Frontal cortex (tissue), 4 donors: ENCODE measurements around the gene SSBP3. TPM values are rescaled to one million over a fixed set of nuclear protein-coding genes. Genes with fewer than 3 reads are reported as not detected.
"Not testable (repeated sequence)": the region's sequence is repeated elsewhere in the genome, so short reads cannot be mapped to it uniquely, and the experiment has no call there.

Experiments used
- DNase-seq, 2 donors: peaks; one replicate each; pipeline ENCODE4 v3.0.0; 2012; ENCODE audit warnings: low spot score in 2 of 2
- FAIRE-seq: peaks from 2 replicates; lab custom pipeline; 2012; peaks lifted over from hg19 to GRCh38; lab: Jason Lieb, UNC
- total RNA-seq: library from RNA; depleted of rRNA; stranded (reverse); fragments of >200 nt; gene quantifications from one replicate; pipeline ENCODE4 v1.2.3, GENCODE V29; 2014
- donor health status: control.
- donor health status: control.
- donor health status: control.

Gene SSBP3
- total RNA-seq, 1 donor from 2014 or later, result 39.1 TPM

DNA sequence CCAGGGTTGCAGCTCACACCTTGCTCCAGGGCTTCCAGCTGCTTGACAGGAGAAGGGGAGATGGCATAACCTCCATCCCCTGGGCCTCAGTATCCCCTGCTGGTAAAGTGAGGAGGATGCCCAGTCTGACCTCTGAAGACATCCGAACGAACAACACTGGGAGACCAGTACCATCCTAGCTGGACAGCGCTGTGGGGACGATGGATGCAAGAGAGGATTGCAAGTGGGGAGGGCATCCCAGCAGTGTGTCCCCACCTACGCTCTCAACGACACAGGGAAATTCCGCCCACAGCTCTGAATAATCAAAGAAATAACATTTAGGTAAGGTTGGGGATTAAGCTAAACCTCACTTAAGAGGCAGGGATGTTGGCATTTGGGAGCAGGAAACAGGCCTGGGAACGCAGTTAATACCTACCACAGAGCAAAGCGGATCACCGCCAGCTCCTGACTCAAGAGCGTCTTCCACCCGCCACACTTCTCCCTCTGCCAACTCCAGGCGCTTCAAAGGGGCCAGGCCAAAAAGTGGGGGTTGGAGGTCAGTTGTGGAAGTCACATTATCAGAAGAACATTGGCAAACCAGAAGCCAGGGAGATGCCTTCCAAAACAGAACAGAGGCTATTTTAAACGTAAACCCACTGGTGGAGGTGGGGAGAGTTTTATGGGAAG is 47.6 kb downstream of the SSBP3 start:
- FAIRE-seq (no peak), DNase-seq (no peak)

DNA sequence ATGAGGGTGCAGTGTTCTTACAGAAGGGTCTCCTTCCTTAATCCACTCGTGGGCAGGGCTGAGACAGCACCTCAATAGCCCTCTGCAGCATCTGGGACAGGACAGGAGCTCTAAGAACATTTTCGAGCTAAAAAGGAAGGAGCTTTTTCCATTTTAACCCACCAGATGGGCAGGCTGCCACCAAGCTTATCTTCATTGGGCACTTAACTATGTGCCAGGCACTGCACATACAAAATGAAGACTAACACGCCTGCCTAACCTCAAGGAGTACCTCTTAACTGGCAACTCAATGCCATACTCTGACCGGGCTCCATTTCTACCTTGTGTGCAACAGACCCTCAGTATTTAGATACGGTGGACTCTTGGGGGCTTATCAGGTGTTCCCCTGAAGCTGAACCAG is 48.2 kb downstream of the SSBP3 start:
- no peak for DNase-seq
- FAIRE-seq, result no peak

DNA sequence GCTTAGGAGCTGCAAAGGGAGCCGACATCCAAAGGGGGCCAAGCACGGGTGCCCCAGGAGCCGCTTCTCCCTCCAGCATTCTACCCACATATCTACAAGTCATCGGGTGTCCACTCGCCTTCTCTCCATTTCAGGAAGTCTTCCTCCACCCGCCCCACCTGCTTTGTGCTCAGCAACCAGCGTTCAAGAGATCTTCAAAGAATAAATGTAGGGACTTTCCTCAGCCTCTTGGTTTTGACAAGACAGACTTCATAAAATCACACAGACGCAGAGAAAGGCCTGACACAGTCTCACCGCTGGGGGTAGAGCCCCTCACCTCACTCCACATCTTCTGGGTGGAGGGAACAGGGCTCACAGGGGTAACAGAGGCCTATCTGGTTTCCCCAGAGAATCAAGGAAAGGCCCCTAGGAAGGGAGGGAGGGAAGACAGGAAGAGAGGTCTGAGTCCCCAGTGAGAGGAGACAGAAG is 49.5 kb downstream of the SSBP3 start:
- no peak for FAIRE-seq

DNA sequence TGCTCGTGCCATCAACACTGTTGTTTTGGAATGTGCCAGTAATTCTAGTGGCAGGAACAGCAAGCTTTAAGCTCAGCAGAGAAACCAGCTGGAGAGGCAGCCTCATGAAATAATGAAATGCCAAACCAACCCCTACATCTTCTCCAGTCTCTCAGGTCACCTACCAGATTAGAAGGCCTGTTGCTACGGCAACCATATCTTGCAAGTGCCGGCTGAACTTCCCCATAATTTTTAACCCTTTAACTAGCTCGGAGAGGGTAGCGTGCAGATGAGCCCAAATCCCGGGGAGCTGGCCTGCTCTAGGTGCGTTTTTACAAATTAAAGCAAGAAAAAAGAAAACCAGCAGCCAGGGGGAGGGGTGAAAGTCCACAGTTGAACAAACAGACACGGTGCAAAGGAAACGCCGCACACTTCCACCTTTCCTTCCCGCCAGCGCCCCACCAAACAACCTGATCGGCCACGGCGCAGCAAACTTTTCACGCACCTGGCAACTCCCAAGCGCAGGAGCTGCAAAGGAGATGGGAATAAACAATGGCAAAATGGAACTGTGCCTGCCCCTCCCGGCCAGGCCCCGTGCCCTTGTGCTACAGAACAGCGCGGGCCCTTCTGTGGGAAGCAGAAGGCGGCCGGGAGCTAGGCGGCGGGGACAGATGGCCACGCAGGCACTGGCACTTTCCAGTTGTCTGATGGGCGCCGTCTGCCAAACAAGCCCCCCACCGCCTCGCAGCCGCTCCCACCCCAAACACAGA is 50.1 kb downstream of the SSBP3 start:
- FAIRE-seq (no peak), DNase-seq (no peak)

More for the DNA sequence above, 49.5 kb downstream of the SSBP3 start:
- DNase-seq, result no peak

DNA sequence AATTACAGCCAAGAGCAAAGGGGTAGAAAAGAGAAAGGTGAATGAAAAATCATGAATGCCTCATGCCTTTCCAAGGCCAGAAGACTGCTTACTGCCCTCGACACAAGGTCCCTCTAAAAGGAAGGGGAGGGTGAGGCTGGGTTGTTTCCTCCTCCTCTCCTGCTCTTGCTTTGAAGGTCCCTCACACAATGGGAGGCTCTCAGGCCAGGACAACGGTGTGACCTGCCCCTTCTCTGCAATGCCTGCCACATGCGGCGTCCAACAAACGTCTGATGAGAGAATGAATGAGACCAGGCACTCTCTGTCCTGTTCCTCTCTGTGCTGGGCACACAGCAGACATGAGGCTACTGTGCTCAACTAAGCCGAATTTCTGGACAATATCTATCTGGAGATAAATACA is 51.3 kb downstream of the SSBP3 start:
- FAIRE-seq (no peak), DNase-seq (no peak)

DNA sequence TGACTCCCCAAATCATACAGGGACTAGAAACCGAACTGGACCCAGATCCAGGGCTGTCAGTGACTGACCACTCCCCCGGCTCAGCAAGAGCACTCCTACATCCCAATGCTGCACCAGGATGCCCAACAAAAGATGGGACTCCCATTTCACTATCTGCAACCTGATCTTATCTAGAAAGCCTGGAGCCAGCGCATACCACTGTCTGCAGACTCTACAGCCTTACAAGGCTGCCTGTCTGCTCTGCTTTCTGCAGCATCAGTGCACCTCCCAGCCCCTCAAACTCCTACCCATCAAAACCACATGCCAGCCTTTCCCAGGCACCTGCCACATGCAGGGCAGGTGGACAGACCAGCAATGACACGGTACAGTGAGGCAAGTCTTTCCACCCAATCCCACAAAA is 52.2 kb downstream of the SSBP3 start:
- DNase-seq (no peak), FAIRE-seq (no peak)

DNA sequence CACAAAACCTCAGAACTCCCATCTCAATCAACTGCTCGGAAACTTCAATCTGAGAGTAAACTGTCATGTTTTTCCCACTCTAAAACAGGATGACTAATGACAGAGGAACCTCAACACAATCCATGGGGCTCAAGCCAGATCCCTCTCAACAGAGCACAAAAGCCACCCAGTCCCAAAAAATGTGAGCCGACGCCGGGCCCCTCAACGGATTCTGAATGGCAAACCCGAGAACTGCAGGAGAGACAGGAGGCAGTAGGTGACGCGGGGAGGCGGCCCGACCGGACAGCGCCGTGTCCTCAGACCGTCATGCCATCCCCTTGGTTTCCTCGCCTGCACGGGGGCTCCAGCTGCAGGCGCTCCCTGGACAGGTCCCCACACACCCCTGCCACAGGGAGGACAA is 53.4 kb downstream of the SSBP3 start:
- no peak for DNase-seq
- no peak for FAIRE-seq

DNA sequence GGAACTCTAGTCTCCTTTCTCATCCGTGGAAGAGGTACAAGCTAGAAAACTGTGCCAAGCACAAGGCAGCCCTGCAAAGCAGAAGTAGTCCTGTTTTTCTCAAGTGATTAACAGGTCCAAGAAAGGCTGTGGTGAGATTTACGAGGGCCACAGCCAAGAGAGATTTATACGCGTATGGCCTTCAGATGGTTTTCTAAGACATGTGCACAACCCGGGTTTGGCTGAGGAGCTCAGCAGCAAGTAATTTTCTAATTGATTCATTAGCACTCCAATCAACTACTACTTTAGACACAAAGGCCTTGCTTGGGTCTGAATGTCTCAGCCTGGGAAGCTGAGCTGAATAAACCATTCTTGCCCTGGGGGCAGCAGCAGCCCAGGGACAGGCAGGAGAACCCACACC is 55.8 kb downstream of the SSBP3 start:
- DNase-seq (no peak), FAIRE-seq (no peak)

DNA sequence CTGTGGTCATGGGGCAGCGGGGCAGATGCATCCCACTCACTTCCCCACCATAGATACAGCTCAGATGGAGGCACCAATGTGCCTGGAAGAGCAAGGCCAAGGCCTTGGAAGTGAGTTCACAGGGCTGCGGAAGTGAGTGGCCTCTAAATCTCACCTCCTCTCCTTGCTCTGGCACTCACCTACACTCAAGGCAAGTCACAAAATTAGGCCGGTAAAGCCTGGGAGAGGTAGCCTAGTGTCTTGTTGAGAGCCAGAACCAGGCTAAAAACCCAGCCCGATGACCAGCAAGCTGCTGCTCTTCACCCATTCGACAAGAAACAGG is 57.5 kb downstream of the SSBP3 start:
- DNase-seq (no peak), FAIRE-seq (no peak)

DNA sequence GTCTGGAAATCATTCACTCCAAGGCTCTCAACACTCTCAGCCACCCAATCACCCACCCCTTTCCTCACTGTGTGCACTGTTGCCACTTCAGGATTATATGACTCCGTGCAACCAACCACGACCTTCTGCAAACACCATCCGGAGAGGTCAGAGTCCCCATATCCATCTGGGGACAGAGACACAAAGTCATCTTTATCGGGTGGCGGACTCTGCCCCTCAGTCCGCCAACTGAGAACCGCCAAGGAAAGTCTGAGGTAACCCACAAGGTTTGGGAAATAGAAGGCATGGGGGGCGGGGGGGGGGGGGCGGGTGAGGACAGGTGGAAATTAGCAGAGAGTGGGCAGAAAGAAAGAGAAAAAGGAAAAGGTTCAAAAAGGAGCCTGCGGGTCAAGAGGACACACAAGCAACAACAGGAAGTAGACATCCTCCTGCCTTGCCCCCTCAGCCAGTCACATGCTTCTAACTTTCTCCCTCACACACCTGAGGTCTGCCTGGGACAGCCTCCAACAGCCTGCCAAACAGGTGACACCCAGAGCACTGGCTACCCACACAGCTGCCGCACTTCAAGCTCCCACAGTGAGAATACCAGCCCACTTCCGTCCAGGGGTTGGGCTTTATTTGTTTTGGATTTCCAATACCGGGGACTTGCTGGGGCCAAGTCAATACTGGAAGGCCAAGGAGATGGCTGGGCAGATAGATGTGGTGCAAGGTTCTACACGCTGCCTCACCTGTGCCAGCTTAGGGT is 58.1 kb downstream of the SSBP3 start:
- FAIRE-seq (no peak), DNase-seq (no peak)

DNA sequence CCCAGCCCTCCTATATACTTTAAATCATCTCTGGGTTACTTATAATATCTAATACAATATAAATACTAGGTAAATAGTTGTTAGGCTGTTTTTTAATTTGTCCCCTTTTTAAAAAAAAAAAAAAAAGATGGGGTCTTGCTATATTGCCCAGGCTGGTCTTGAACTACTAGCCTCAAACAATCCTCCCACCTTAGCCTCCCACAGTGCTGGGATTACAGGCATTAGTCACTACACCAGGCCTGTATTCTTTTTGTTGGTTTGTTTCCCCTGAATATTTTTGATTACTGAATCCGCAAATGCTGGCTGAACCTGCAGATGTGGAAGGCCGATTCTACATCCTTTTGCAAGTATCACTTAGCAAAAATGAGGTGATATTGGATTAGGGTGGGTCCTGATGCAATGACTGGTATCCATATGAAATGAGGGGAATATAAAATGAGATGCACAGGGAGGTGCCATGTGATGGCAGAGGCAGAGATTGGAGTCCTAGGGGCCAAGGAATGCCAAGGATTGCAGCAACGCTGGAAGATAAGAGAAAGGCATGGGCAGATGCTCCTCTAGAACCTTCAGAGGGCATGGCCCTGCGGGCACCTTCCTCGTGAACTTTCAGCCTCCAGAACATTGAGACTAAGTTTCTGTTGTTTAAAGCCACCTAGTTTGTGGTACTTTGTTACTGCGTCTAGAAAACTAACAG is 58.8 kb downstream of the SSBP3 start:
- DNase-seq (no peak), FAIRE-seq (no peak)

DNA sequence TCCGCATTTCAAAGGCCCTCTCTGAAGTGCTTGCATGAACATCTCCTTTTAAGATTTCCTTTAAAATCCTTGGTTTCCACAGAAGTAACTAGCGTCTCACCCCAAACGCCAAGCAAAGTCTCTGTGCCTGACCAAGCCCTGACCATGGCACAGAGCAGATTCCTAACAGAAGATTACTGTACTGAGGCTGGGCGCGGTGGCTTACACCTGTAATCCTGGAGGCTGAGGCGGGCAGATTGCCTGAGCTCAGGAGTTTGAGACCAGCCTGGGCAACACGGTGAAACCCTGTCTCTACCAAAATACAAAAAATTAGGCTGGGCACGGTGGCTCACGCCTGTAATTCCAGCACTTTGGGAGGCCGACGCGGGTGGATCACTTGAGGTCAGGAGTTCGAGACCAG is 60.6 kb downstream of the SSBP3 start:
- not testable (repeated sequence) for DNase-seq, FAIRE-seq

DNA sequence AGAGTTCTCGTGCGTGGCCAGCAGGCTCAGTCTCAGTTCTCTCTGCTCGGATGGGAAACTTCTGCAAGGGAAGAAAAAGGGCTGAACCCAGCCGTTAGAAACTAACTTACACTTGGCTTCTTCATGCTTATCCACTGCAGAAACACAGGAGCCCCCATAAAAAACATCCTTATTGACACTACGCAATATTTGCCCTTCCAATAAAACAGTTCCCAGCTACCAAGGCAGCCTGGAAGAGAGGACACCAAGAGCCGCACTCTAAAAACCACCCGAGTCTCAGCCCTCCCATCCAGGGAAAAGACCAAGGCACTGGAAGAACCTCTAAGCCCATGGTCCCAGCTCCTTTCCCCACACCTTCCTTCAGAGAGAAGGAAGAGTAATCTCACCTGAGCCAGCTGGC is 61.1 kb downstream of the SSBP3 start:
- FAIRE-seq (no peak), DNase-seq (no peak)

DNA sequence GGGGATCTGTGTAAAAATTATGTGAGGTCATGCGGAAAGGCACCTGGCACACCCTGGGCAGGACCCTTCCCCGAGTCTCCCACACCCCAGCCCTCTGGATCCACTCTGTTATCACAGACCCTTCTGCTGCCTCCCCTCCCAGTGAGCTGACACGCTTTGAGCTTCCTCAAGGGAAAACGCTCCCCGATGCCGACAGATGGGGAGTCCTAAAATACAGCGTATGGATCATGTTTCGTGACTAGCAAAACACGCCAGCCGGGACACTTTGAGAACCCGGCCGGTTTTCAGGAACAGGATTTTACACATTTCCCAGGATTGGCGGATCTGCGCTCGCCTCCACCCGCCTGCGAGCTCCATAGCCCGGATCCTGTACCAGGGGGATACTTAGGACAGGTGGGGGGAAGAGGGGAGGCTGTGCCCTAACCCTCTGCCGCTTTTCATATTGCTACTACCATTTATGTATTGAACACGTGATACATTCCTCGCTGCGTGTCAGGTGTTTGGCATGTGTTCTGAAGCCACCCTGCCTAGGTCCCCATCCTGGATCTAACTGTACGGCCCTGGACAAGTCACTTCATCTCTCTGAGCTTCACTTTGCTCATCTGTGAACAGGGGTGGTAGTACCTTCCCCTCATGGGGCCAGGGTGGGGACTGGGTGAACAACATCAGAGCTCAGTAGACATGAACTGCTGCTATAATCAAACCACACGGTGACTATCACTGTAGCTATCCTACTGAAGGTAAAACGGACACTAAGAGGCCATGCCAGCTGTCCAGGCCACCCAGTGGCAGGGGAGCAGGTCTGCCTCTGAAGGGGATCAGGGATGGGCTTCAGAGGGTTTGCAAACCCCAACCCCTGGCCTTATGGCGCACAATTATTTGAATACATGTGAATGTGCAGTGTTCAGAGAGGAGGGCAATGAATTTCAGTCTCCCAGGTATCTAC is 63.2 kb downstream of the SSBP3 start:
- FAIRE-seq (no peak), DNase-seq (no peak)

DNA sequence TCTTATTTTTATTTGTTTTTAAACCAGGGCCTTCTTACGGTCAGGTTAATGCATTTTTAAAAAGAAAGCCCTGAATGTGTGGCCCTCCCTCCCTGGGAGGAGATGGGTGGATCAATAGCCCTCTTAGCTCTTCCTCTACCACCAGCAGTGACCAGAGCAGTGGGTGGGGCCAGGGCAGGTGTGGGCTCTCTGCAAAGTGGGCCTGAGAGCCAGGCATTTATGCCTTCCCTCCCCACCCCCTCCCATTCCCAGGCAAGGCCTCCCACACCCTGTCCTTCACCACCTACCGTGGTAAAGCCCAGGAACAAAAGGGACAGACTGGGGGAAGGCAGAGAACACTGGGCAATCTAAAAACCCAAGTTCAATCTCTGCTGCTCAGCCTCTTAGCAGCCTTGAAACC is 63.9 kb downstream of the SSBP3 start:
- FAIRE-seq, result no peak
- DNase-seq, result no peak

DNA sequence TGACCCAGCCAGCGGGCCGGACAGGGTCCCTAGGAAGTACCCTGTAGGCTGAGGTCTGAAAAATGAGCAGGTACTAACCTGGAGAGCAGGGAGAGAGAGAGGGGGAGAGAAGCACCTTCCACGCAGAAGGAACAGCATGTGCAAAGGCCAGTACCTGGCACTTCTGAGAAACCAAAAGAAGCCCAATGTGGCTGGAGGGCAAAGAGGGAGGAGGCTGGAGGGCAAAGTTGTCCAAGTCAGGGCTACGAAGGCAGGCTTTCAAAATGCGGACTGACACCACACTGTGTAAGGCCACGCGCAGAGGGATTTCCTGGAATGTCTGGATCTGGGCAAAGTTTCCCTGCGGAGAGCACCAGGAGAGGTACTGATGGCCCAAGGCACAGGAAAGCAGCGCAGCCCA is 64.4 kb downstream of the SSBP3 start:
- no peak for DNase-seq
- no peak for FAIRE-seq

DNA sequence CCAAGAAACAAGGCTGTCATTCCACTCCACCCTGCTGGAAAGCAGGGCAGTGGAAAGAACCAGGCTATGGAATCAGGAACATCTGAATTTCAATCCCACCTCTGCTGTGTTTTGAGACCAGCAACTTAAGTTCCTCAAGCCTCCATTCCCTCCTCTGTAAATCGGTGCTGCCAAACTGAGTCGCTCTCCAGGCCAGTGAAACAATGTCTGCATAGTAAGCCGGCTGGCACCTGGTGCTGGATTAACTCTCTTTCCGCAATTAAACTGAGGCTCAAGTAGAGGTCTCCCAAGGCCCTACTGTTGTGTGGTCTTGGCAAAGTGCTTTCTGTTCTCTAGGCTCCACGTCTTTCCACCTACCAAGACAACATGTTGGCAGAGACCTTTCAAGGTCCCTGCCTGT is 65.3 kb downstream of the SSBP3 start:
- no peak for DNase-seq
- FAIRE-seq, result no peak

DNA sequence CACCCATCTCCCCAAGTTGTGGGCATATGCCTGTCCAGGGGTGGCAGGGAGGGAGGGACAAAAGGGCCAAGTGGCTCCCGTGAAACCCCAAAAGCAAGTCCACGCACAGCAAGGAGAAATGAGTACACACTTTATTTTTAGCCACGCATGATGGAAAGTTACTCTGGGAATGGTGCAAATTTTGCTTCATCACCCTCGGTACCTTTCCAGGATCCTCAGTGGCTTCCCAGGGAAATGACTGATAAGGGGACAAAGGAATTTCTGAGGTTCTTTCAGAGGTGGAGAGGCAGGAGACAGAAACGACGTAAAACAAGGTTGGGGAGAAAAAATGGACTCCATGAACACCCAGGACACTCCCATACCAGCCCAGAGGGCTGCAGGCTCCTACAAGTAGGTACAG is 65.8 kb downstream of the SSBP3 start:
- no peak for DNase-seq
- FAIRE-seq, result no peak

DNA sequence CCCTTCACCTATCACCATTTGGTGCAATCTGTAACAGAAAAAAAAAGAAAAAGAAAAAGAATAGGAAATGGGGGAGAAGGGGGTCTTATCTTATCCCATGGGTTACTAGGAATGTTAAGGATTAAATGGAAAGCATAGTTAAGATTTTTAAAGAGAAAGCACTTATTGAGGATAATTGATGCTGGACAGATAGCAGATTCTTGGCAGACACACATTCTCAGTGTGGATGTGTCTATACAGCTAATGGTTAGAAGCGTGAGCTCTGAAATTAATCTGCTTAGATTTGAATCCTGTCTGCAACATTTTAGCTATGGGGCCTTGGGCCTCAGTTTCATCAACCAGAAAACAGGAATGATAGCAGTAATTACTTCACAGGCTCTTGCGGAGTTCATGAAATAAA is 67.1 kb downstream of the SSBP3 start:
- DNase-seq (no peak), FAIRE-seq (no peak)
